Coronary artery (tissue), 2 donors: ENCODE results near the gene HLA-DPA1.

Experiments used
- DNase-seq: peaks from one replicate; pipeline ENCODE4 v3.0.0-alpha.2; 2017; ENCODE audit warnings: low spot score
- H3K27ac ChIP-seq, 2 donors: fragments of 200-600 bp; sonication (generic); one replicate each; pipeline ENCODE4 v1.5.1; 2016 to 2019
- H3K4me3 ChIP-seq: fragments of 200-600 bp; sonication (generic); 2 replicates; pipeline ENCODE4 v1.5.1; 2016; ENCODE audit warnings: mild to moderate bottlenecking, moderate library complexity
- TF ChIP-seq, protein P1 (sequence below): fragments of 200-600 bp; sonication (generic); IDR thresholded peaks from one replicate; pipeline ENCODE4 v1.5.1; 2019; ENCODE audit warnings: antibody characterized with exemption

Gene HLA-DPA1

DNA sequence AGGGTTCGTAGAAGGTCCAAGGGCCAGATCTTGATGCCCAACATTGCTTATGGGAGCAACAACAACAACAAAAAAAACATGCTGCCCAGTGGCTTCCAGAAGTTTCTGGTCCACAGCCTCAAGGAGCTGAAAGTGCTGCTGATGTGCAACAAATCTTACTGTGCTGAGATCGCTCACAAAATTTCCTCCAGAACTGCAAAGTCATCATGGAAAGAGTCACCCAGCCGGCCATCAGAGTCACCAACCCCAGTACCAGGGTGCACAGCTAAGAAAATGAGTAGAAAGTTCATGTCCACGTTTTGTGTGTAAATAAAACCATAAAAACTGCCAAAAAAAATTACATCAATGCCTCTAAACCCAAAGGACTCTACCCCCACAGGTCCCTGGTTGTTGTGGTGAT, 6.1 kb upstream of the HLA-DPA1 start:
- Histone ChIP-seq H3K27ac (peak overlapping the region in 1 of 2 donors; percentile 82), H3K4me3 (no peak overlapping the region)
- TF ChIP-seq, protein P1, sequence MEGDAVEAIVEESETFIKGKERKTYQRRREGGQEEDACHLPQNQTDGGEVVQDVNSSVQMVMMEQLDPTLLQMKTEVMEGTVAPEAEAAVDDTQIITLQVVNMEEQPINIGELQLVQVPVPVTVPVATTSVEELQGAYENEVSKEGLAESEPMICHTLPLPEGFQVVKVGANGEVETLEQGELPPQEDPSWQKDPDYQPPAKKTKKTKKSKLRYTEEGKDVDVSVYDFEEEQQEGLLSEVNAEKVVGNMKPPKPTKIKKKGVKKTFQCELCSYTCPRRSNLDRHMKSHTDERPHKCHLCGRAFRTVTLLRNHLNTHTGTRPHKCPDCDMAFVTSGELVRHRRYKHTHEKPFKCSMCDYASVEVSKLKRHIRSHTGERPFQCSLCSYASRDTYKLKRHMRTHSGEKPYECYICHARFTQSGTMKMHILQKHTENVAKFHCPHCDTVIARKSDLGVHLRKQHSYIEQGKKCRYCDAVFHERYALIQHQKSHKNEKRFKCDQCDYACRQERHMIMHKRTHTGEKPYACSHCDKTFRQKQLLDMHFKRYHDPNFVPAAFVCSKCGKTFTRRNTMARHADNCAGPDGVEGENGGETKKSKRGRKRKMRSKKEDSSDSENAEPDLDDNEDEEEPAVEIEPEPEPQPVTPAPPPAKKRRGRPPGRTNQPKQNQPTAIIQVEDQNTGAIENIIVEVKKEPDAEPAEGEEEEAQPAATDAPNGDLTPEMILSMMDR, result no peak
- no peak for DNase-seq

DNA sequence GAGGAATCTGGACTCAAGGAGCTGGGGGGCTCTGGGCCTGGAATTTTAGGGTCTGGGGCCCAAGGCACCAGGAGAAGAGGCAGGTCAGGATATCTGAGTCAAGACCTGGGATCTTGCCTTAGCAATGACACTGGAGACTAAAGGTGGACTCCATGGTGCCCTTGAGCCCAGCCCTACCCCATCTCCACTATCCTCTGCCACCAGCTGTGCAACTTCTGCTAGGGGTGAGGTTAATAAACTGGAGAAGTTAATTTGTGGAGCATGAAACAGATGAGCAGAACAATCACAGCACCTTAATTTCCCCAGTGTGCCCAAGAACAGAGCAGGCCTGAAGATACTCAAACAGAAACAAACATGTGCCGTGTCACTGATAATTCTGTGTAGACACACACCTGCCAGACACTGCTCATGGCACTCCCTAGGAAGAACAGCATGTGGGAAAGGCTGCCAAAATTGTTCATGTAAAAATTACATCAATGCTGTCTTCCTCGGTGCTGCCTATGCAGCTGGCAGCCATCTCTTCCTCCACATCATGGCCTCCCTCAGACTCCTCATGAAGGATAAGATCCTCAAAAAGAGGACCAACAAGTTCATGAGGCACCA, 5.6 kb upstream of the HLA-DPA1 start:
- DNase-seq, result no peak
- Histone ChIP-seq H3K27ac (no peak overlapping the region), H3K4me3 (no peak overlapping the region)
- TF ChIP-seq, protein P1, result no peak

DNA sequence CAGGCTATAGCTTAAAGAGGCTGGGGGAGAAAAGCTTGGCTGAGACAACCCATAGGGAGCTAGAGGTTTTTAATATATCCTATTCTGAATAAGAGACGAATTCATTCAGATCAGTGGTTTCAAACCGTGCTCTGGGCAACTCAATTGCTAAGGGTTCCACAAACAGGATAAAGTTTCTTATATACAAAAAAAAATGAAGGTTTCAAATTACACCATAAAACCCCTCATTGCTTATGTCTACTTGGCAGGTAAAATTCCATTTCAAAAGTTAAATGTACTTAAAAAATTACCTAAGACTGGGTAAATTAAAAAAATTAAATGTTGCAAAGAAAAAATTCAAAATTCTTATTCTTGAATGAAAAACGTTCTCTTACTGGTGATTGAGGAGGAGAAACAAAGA, 5.0 kb upstream of the HLA-DPA1 start:
- TF ChIP-seq, protein P1, result no peak
- no peak for DNase-seq
- H3K27ac ChIP-seq, result no peak overlapping the region
- H3K4me3 ChIP-seq, result no peak overlapping the region

DNA sequence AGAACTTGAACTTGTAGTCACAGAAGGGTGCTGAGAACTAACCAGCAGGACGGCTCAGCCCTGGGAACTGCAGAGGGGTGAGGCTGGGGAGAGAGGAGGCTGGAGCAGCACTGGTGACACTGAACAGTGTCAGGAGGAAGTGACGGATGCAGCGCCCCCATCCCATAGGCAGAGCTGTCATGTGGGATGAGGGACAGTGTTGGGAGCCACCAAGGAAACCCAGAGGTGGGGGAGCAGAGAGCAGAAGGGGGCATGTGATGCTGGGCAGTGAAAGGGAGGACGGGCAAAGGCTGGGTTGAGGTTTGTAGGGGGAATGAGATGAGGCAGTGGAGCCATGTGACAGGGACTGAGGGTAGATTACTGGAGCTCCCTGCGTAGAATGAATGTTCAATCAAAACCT, 4.5 kb upstream of the HLA-DPA1 start:
- H3K4me3 ChIP-seq, result no peak overlapping the region
- H3K27ac ChIP-seq, result peak overlapping the region in 1 of 2 donors; percentile 40
- DNase-seq, result no peak
- TF ChIP-seq, protein P1, result no peak

DNA sequence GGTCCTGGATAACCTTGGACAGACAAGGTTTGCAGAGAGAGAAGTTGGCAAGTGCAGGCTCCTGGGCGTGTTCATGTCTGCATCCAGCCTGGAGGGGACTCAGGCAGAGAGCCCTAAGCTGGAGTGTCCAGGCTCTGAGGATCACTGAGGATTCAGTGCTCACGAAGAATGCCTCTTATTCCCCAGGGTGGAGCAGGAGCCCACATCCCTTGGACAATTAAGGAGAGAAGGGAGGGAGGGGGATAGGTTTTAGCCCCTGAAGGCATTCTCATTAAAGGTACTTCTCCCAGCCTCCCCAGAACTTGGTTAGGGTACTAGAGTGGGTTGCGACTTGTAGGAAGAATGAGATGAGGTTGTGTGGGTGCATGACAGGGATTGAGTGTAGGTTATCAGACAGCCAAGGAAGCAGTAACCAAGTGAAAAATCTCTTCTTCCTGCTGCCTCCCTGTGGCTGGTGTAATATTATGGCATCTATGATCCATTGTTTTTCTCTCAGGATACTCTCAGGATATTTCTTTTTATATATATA, 3.0 kb upstream of the HLA-DPA1 start:
- TF ChIP-seq, protein P1, result no peak
- no peak for DNase-seq
- peak overlapping the region; percentile 32 to 65 for H3K27ac ChIP-seq
- peak overlapping the region; percentile 57 for H3K4me3 ChIP-seq

DNA sequence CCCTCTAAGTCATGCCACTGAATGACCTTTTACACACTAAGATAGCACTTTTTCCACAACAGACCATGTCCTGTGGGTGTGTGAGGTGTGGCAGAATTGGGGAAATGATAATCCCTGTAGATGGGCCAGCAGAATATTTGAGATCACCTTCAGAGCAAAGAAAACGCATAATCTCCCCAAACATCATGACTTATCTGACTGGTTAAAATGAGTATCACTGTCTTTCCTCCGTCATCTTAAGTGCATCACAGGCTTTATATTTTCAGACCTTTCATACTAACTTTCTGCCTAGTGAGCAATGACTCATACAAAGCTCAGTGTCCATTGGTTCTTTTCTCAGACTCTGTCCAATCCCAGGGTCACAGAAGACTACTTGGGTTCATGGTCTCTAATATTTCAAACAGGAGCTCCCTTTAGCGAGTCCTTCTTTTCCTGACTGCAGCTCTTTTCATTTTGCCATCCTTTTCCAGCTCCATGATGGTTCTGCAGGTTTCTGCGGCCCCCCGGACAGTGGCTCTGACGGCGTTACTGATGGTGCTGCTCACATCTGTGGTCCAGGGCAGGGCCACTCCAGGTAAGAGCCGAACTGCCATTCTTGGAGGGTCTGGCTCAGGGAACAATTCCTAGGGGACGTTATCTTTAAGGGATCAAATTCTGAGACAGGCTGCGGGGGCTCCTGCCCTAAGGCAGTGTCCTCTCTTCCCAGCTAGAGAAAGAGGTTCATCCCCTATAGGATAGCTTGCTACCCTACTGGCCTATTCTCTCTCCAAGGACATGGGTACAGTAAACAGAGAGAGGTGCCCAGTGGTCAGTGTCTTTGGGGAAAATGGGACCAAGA, 2.3 kb upstream of the HLA-DPA1 start, which contains the start of gene HLA-DPB1:
TSS of gene HLA-DPB1 (plus strand) at position 423 of the 838 bp plus-strand sequence. CDS start at position 475, 52 bp downstream.
- peak within 1 kb of the TSS; percentile 32 to 73 for H3K27ac ChIP-seq
- TF ChIP-seq, protein P1, result no peak
- no peak for DNase-seq
- H3K4me3 ChIP-seq, result peak within 1 kb of the TSS; percentile 57
